ENCODE measurements around the gene ZNF496.
A peak's percentile ranks its signal among the peaks of the same experiment; 100 is the strongest.
"Not testable (repeated sequence)": the region's sequence is repeated elsewhere in the genome, so short reads cannot be mapped to it uniquely, and the experiment has no call there.

Gene ZNF496

GRCh38 chr1:247358920-247359319 is 27.3 kb upstream of the ZNF496 start:
- peak; percentile 29 to 78 for DNase-seq

GRCh38 chr1:247357781-247358211 is 26.1 kb upstream of the ZNF496 start:
- peak in 1 of 2 donors; percentile 43 for DNase-seq

- no peak for DNase-seq
These were observed 25.5 kb upstream of the ZNF496 start for GRCh38 chr1:247357052-247357780.

GRCh38 chr1:247355160-247355559 is 23.5 kb upstream of the ZNF496 start:
- not testable (repeated sequence) for DNase-seq

- DNase-seq, result no peak
These were observed 20.5 kb upstream of the ZNF496 start for GRCh38 chr1:247352175-247352574.

GRCh38 chr1:247350587-247350986 is 18.9 kb upstream of the ZNF496 start:
- DNase-seq, result no peak

GRCh38 chr1:247347477-247348222 is 16.0 kb upstream of the ZNF496 start:
- no peak for DNase-seq

- no peak for DNase-seq
These were observed 14.2 kb upstream of the ZNF496 start for GRCh38 chr1:247345881-247346280.

GRCh38 chr1:247343801-247344200 is 12.1 kb upstream of the ZNF496 start:
- DNase-seq, result no peak

- DNase-seq, result no peak
These were observed 7.1 kb upstream of the ZNF496 start for GRCh38 chr1:247338723-247339275.

GRCh38 chr1:247337961-247338360 is 6.3 kb upstream of the ZNF496 start:
- DNase-seq, result no peak

GRCh38 chr1:247337250-247337746 is 5.6 kb upstream of the ZNF496 start:
- DNase-seq, result no peak

GRCh38 chr1:247336390-247336789 is 4.7 kb upstream of the ZNF496 start:
- DNase-seq, result no peak

- no peak for DNase-seq
These were observed 4.2 kb upstream of the ZNF496 start for GRCh38 chr1:247335882-247336281.

GRCh38 chr1:247334378-247335133 is 2.9 kb upstream of the ZNF496 start:
- DNase-seq, result no peak

- no peak for DNase-seq
These were observed 1.1 kb upstream of the ZNF496 start for GRCh38 chr1:247332623-247333361.

GRCh38 chr1:247332215-247332622 is 552 bp upstream of the ZNF496 start:
- peak; percentile 31 to 47 for DNase-seq

GRCh38 chr1:247331172-247331524 is 519 bp downstream of the ZNF496 start:
- DNase-seq, result peak; percentile 59 to 63

GRCh38 chr1:247330548-247331171 is 1.0 kb downstream of the ZNF496 start:
- DNase-seq, result no peak

GRCh38 chr1:247329097-247329617 is 2.5 kb downstream of the ZNF496 start:
- no peak for DNase-seq

- DNase-seq, result no peak
These were observed 3.4 kb downstream of the ZNF496 start for GRCh38 chr1:247328311-247328710.
